ENCODE results near the gene CTNNBL1. TPM values are rescaled to one million over a fixed set of nuclear protein-coding genes. Genes with fewer than 3 reads are reported as not detected.

Gene CTNNBL1
- total RNA-seq, 2 donors from 2014 or later: 68.6 to 68.7 TPM

DNA sequence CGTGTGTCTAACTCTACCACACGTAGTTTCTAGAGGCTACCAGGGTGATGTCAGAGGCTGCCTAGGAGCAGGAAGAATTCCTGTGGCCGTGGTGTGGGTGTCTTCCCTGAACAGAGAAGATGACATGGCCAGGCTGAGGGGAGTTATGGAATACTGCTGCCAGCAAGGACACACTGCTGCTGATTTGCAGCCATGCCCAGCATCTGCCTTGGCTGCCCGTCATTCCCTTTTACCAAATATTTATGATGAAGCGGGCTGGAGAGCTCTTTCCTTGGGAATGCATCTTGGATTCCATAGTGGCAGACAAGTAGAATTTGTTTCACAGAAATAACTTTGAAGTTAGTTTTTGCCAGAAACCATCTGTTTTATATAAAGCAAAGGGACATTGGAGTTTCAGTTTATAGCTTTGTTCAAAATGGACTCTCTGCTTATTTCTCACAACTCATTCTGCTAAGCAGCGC, 128.3 kb downstream of the CTNNBL1 start:
- no peak overlapping the region for H3K4me3 ChIP-seq (ENCODE audit: low read length)
- H3K27me3 Mint-ChIP-seq (ENCODE audit: insufficient read depth): no peaks in the 10 kb centered on the region
- H3K4me1 ChIP-seq (ENCODE audit: control insufficient read depth, insufficient read depth, low read length): peaks cover 5% of the 10 kb centered on the region
- no peaks in the 10 kb centered on the region for H3K9me3 Mint-ChIP-seq
- no peak for DNase-seq
- H3K4me3 Mint-ChIP-seq: no peak overlapping the region
- no peaks in the 10 kb centered on the region for H3K36me3 Mint-ChIP-seq (ENCODE audit: low read depth)
- no peaks in the 10 kb centered on the region for H3K36me3 ChIP-seq (ENCODE audit: control insufficient read depth, insufficient read depth, low read length)
- H3K27me3 ChIP-seq (ENCODE audit: control insufficient read depth, insufficient read depth, low read length, poor library complexity, severe bottlenecking): no peaks in the 10 kb centered on the region
- peaks cover 20% of the 10 kb centered on the region for H3K4me1 Mint-ChIP-seq
- no peaks in the 10 kb centered on the region for H3K9me3 ChIP-seq (ENCODE audit: control insufficient read depth, low read length)
- H3K9ac ChIP-seq (ENCODE audit: extremely low read depth, low read length, poor library complexity, severe bottlenecking): no peak overlapping the region
- 70 to 91% methylated on average over 3 to 6 of the region's 6 CpGs for WGBS, 2 experiments (ENCODE audit: insufficient coverage in 1 of 2, insufficient read length in 1 of 2)
- H3K27ac ChIP-seq (ENCODE audit: low read depth, low read length): no peak overlapping the region
- H3K27ac Mint-ChIP-seq: no peak overlapping the region
- TF ChIP-seq, protein P1, sequence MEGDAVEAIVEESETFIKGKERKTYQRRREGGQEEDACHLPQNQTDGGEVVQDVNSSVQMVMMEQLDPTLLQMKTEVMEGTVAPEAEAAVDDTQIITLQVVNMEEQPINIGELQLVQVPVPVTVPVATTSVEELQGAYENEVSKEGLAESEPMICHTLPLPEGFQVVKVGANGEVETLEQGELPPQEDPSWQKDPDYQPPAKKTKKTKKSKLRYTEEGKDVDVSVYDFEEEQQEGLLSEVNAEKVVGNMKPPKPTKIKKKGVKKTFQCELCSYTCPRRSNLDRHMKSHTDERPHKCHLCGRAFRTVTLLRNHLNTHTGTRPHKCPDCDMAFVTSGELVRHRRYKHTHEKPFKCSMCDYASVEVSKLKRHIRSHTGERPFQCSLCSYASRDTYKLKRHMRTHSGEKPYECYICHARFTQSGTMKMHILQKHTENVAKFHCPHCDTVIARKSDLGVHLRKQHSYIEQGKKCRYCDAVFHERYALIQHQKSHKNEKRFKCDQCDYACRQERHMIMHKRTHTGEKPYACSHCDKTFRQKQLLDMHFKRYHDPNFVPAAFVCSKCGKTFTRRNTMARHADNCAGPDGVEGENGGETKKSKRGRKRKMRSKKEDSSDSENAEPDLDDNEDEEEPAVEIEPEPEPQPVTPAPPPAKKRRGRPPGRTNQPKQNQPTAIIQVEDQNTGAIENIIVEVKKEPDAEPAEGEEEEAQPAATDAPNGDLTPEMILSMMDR (conservative IDR thresholded peaks at IDR 0.05): no peak

DNA sequence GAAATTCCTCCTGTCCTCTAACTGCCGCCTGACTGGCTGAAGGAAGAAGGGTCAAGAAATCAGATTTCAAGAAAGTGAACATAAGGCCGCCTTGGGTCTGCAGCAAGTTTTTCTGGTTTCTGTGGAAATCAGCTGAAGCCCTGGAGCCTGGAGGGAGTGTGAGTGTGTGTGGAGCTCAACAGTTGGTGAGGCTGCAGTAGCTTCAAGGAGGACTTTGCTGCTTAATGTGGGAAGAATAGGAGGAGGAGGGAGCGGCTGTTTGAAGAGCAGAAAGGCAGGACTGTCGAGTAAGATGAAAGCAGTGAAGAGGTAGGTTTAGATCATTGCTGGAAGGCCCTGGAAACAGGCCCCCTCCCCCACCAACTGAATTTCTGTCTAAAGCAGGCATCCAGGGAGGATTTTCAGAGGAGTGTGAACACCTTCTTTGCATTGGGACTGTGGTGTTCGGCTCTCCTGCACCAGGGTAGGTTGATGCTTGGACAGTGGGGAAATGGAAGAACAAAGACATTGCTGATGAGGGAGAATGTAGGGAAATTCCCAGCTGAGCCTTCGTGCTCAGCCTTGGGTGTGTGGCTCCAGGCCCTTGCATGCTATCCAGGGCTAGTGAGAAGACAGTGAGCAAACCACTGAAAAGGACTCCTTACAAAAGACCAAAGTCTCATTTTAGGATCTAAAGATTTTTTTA, 129.6 kb downstream of the CTNNBL1 start:
- peak overlapping the region; percentile 62 for H3K27ac Mint-ChIP-seq
- H3K9me3 ChIP-seq (ENCODE audit: control insufficient read depth, low read length): no peaks in the 10 kb centered on the region
- peaks cover 5% of the 10 kb centered on the region for H3K4me1 ChIP-seq (ENCODE audit: control insufficient read depth, insufficient read depth, low read length)
- H3K27me3 Mint-ChIP-seq (ENCODE audit: insufficient read depth): no peaks in the 10 kb centered on the region
- H3K9ac ChIP-seq (ENCODE audit: extremely low read depth, low read length, poor library complexity, severe bottlenecking): no peak overlapping the region
- no peak overlapping the region for H3K4me3 Mint-ChIP-seq
- peaks cover 3% of the 10 kb centered on the region for H3K36me3 Mint-ChIP-seq (ENCODE audit: low read depth)
- H3K4me1 Mint-ChIP-seq: peaks cover 16% of the 10 kb centered on the region
- no peaks in the 10 kb centered on the region for H3K9me3 Mint-ChIP-seq
- H3K4me3 ChIP-seq (ENCODE audit: low read length): no peak overlapping the region
- TF ChIP-seq, protein P1 (conservative IDR thresholded peaks at IDR 0.05): no peak
- WGBS, 2 experiments (ENCODE audit: insufficient coverage in 1 of 2, insufficient read length in 1 of 2): 56 to 76% methylated on average over 4 to 6 of the region's 6 CpGs
- no peaks in the 10 kb centered on the region for H3K36me3 ChIP-seq (ENCODE audit: control insufficient read depth, insufficient read depth, low read length)
- no peaks in the 10 kb centered on the region for H3K27me3 ChIP-seq (ENCODE audit: control insufficient read depth, insufficient read depth, low read length, poor library complexity, severe bottlenecking)
- DNase-seq: no peak
- peak overlapping the region; percentile 55 for H3K27ac ChIP-seq (ENCODE audit: low read depth, low read length)

DNA sequence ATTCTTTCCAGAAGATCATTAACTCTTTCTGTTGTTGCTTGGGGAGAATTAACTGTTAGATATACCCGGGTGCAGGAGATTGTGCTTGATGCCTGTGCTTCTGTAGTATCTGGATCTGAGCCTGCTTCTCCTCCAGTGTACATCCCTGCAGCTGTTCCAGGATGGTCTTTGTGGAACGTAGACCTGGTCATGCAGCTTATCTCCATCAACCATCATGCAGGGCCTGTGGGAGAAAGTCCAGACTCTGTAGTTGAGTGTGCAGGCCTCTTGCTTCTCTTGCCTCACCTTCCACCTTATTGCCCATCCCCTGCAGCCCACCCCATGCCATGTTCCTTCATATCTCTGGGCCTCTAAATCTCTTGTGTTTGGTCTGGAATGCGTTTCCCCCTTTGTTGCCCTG, 133.8 kb downstream of the CTNNBL1 start:
- DNase-seq: peak; percentile 16
- H3K4me3 ChIP-seq (ENCODE audit: low read length): no peak overlapping the region
- H3K27ac ChIP-seq (ENCODE audit: low read depth, low read length): no peak overlapping the region
- H3K36me3 Mint-ChIP-seq (ENCODE audit: low read depth): peaks cover 5% of the 10 kb centered on the region
- H3K4me1 ChIP-seq (ENCODE audit: control insufficient read depth, insufficient read depth, low read length): peaks cover 5% of the 10 kb centered on the region
- H3K27ac Mint-ChIP-seq: no peak overlapping the region
- H3K9ac ChIP-seq (ENCODE audit: extremely low read depth, low read length, poor library complexity, severe bottlenecking): no peak overlapping the region
- no peaks in the 10 kb centered on the region for H3K36me3 ChIP-seq (ENCODE audit: control insufficient read depth, insufficient read depth, low read length)
- H3K27me3 ChIP-seq (ENCODE audit: control insufficient read depth, insufficient read depth, low read length, poor library complexity, severe bottlenecking): no peaks in the 10 kb centered on the region
- WGBS, 2 experiments (ENCODE audit: insufficient coverage in 1 of 2, insufficient read length in 1 of 2): 91 to 93% methylated on average over 3 of the region's 3 CpGs
- H3K27me3 Mint-ChIP-seq (ENCODE audit: insufficient read depth): no peaks in the 10 kb centered on the region
- no peaks in the 10 kb centered on the region for H3K9me3 ChIP-seq (ENCODE audit: control insufficient read depth, low read length)
- peaks cover 9% of the 10 kb centered on the region for H3K4me1 Mint-ChIP-seq
- TF ChIP-seq, protein P1 (conservative IDR thresholded peaks at IDR 0.05): no peak
- H3K9me3 Mint-ChIP-seq: no peaks in the 10 kb centered on the region
- no peak overlapping the region for H3K4me3 Mint-ChIP-seq

Data from endodermal cell (in vitro differentiated cells).